HUES64 (cell line): Measurements from ENCODE around the gene CLEC4F.

ENCODE experiments used
- H3K27ac ChIP-seq: 2 replicates; pipeline ENCODE4 v1.7.0; 2013; ENCODE audit warnings: low read depth, low read length, inconsistent platforms
- H3K27me3 ChIP-seq: 2 replicates; pipeline ENCODE4 v1.6.1; 2013; ENCODE audit warnings: mild to moderate bottlenecking, low read length; ENCODE audit not compliant: insufficient read depth
- H3K36me3 ChIP-seq: 2 replicates; pipeline ENCODE4 v1.6.1; 2013; ENCODE audit warnings: mild to moderate bottlenecking, low read length; ENCODE audit not compliant: insufficient read depth
- H3K4me1 ChIP-seq: 2 replicates; pipeline ENCODE4 v1.6.1; 2013; ENCODE audit warnings: mild to moderate bottlenecking, low read length, moderate library complexity; ENCODE audit not compliant: insufficient read depth
- H3K4me3 ChIP-seq: 2 replicates; pipeline ENCODE4 v1.5.1; 2013; ENCODE audit warnings: mild to moderate bottlenecking, low read length, moderate library complexity
- H3K9ac ChIP-seq: 2 replicates; pipeline ENCODE4 v1.6.1; 2013; ENCODE audit warnings: mild to moderate bottlenecking, low read depth, low read length
- H3K9me3 ChIP-seq: 2 replicates; pipeline ENCODE4 v1.6.1; 2013; ENCODE audit warnings: low read depth, low read length; ENCODE audit not compliant: insufficient read depth
- WGBS: fragments of 150-250, 120-280 bp; methylation state at CpG from one replicate; pipeline ENCODE4 v1.1.7; 2013; ENCODE audit warnings: missing lambda C conversion rate; 5-methylcytosine and 5-hydroxymethylcytosine counted together

The CLEC4F gene

GRCh38 chr2:70784320-70784719 is 36.1 kb downstream of the CLEC4F start:
- peaks cover 4% of the 10 kb centered on the region; the same call in 1 of the 2 replicates for H3K4me1 ChIP-seq
- no peak overlapping the region for H3K27ac ChIP-seq
- peaks cover 30% of the 10 kb centered on the region for H3K27me3 ChIP-seq
- no peaks in the 10 kb centered on the region for H3K36me3 ChIP-seq
- no peak overlapping the region for H3K4me3 ChIP-seq
- 93% methylated on average over 2 of the region's 2 CpGs for WGBS
- no peaks in the 10 kb centered on the region for H3K9me3 ChIP-seq
- no peak overlapping the region for H3K9ac ChIP-seq

- Histone ChIP-seq H3K9ac (no peak overlapping the region), H3K4me3 (no peak overlapping the region), H3K9me3 (no peaks in the 10 kb centered on the region), H3K36me3 (no peaks in the 10 kb centered on the region), H3K4me1 (peaks cover 3% of the 10 kb centered on the region; the same call in 1 of the 2 replicates), H3K27ac (no peak overlapping the region), H3K27me3 (no peaks in the 10 kb centered on the region; the same call in 1 of the 2 replicates)
- 88% methylated on average over 8 of the region's 8 CpGs for WGBS
Observed at GRCh38 chr2:70779911-70780545, 40.4 kb downstream of the CLEC4F start.

GRCh38 chr2:70779491-70779890 is 40.9 kb downstream of the CLEC4F start:
- no peaks in the 10 kb centered on the region for H3K9me3 ChIP-seq
- H3K27ac ChIP-seq, result no peak overlapping the region
- H3K27me3 ChIP-seq, result no peaks in the 10 kb centered on the region; the same call in 1 of the 2 replicates
- no peak overlapping the region for H3K9ac ChIP-seq
- WGBS, result 95% methylated on average over 2 of the region's 3 CpGs
- peaks cover 3% of the 10 kb centered on the region; the same call in 1 of the 2 replicates for H3K4me1 ChIP-seq
- no peak overlapping the region for H3K4me3 ChIP-seq
- no peaks in the 10 kb centered on the region for H3K36me3 ChIP-seq

- Histone ChIP-seq H3K4me1 (peaks cover 3% of the 10 kb centered on the region; the same call in 1 of the 2 replicates), H3K27me3 (no peaks in the 10 kb centered on the region; the same call in 1 of the 2 replicates), H3K9me3 (no peaks in the 10 kb centered on the region), H3K36me3 (no peaks in the 10 kb centered on the region), H3K9ac (no peak overlapping the region), H3K27ac (no peak overlapping the region), H3K4me3 (no peak overlapping the region)
- no CpG with 5 or more reads among the region's 1 CpG for WGBS
Observed at GRCh38 chr2:70778676-70779075, 41.7 kb downstream of the CLEC4F start.

GRCh38 chr2:70777450-70777849 is 42.9 kb downstream of the CLEC4F start:
- no peak overlapping the region for H3K27ac ChIP-seq

GRCh38 chr2:70776266-70776665 is 44.1 kb downstream of the CLEC4F start:
- WGBS, result 94% methylated on average over 2 of the region's 3 CpGs
- Histone ChIP-seq H3K27me3 (no peaks in the 10 kb centered on the region; the same call in 1 of the 2 replicates), H3K4me3 (no peak overlapping the region), H3K9ac (no peak overlapping the region), H3K4me1 (peaks cover 3% of the 10 kb centered on the region; the same call in 1 of the 2 replicates), H3K36me3 (no peaks in the 10 kb centered on the region), H3K9me3 (no peaks in the 10 kb centered on the region), H3K27ac (no peak overlapping the region)

More at GRCh38 chr2:70777450-70777849, 42.9 kb downstream of the CLEC4F start:
- Histone ChIP-seq H3K4me1 (peaks cover 3% of the 10 kb centered on the region; the same call in 1 of the 2 replicates), H3K4me3 (no peak overlapping the region), H3K27me3 (no peaks in the 10 kb centered on the region; the same call in 1 of the 2 replicates), H3K9ac (no peak overlapping the region), H3K9me3 (no peaks in the 10 kb centered on the region), H3K36me3 (no peaks in the 10 kb centered on the region)
- WGBS, result 95% methylated on average over 2 of the region's 2 CpGs

- Histone ChIP-seq H3K9ac (no peak overlapping the region), H3K27me3 (no peaks in the 10 kb centered on the region; the same call in 1 of the 2 replicates), H3K27ac (no peak overlapping the region), H3K9me3 (no peaks in the 10 kb centered on the region), H3K4me3 (no peak overlapping the region), H3K36me3 (no peaks in the 10 kb centered on the region), H3K4me1 (peaks cover 3% of the 10 kb centered on the region; the same call in 1 of the 2 replicates)
- 40% methylated on average over 2 of the region's 2 CpGs for WGBS
Observed at GRCh38 chr2:70775141-70775540, 45.3 kb downstream of the CLEC4F start.

GRCh38 chr2:70772486-70773155 is 47.8 kb downstream of the CLEC4F start:
- no peaks in the 10 kb centered on the region for H3K9me3 ChIP-seq
- H3K4me1 ChIP-seq, result peaks cover 13% of the 10 kb centered on the region
- H3K36me3 ChIP-seq, result no peaks in the 10 kb centered on the region
- no peak overlapping the region for H3K9ac ChIP-seq
- no peak overlapping the region for H3K4me3 ChIP-seq
- no peak overlapping the region for H3K27ac ChIP-seq
- no peaks in the 10 kb centered on the region; the same call in 1 of the 2 replicates for H3K27me3 ChIP-seq
- 90% methylated on average over 2 of the region's 2 CpGs for WGBS

GRCh38 chr2:70771446-70771845 is 49.0 kb downstream of the CLEC4F start:
- Histone ChIP-seq H3K9me3 (no peaks in the 10 kb centered on the region), H3K27ac (no peak overlapping the region), H3K4me3 (no peak overlapping the region), H3K27me3 (no peaks in the 10 kb centered on the region; the same call in 1 of the 2 replicates), H3K4me1 (peaks cover 13% of the 10 kb centered on the region), H3K9ac (no peak overlapping the region), H3K36me3 (no peaks in the 10 kb centered on the region)
- 100% methylated on average over 2 of the region's 2 CpGs for WGBS

- no peaks in the 10 kb centered on the region; the same call in 1 of the 2 replicates for H3K27me3 ChIP-seq
- H3K4me3 ChIP-seq, result no peak overlapping the region
- 56% methylated on average over 2 of the region's 2 CpGs for WGBS
Observed at GRCh38 chr2:70769450-70769849, 50.9 kb downstream of the CLEC4F start.

GRCh38 chr2:70768590-70769085 is 51.8 kb downstream of the CLEC4F start:
- Histone ChIP-seq H3K4me1 (peaks cover 33% of the 10 kb centered on the region), H3K36me3 (no peaks in the 10 kb centered on the region), H3K27me3 (no peaks in the 10 kb centered on the region; the same call in 1 of the 2 replicates), H3K9ac (no peak overlapping the region; the same call in 1 of the 2 replicates), H3K9me3 (no peaks in the 10 kb centered on the region), H3K27ac (peak overlapping the region; percentile 32; the same call in 1 of the 2 replicates), H3K4me3 (peak overlapping the region; percentile 38)
- WGBS, result 34% methylated on average over 6 of the region's 7 CpGs

More at GRCh38 chr2:70769450-70769849, 50.9 kb downstream of the CLEC4F start:
- Histone ChIP-seq H3K9me3 (no peaks in the 10 kb centered on the region), H3K27ac (no peak overlapping the region), H3K36me3 (no peaks in the 10 kb centered on the region), H3K4me1 (peaks cover 29% of the 10 kb centered on the region), H3K9ac (no peak overlapping the region)
